MM.1S (cell line): ENCODE measurements around the gene ARHGAP8.

Experiments used
- DNase-seq: peaks from one replicate; pipeline ENCODE4 v3.0.0-alpha.2; 2015
- H2AFZ ChIP-seq: fragments of 300-600 bp; sonication (generic); 2 replicates; pipeline ENCODE4 v1.6.0; 2016; ENCODE audit warnings: antibody characterized with exemption, low read length
- H3F3A ChIP-seq: fragments of 300-600 bp; sonication (generic); 2 replicates; pipeline ENCODE4 v1.6.1; 2016; ENCODE audit warnings: mild to moderate bottlenecking, antibody characterized with exemption, low read length, moderate library complexity, mixed read lengths; ENCODE audit not compliant: insufficient read depth
- H3K27ac ChIP-seq: fragments of 300-600 bp; sonication (generic); 2 replicates; pipeline ENCODE4 v1.5.1; 2016; ENCODE audit warnings: mild to moderate bottlenecking, low read length
- H3K27me3 ChIP-seq: fragments of 300-600 bp; sonication (generic); replicated peaks from 2 replicates; pipeline ENCODE4 v1.6.0; 2016; ENCODE audit warnings: low read length; ENCODE audit not compliant: insufficient read depth
- H3K36me3 ChIP-seq: fragments of 300-600 bp; sonication (generic); replicated peaks from 2 replicates; pipeline ENCODE4 v1.6.1; 2016; ENCODE audit warnings: mild to moderate bottlenecking, low read length, mixed read lengths; ENCODE audit not compliant: insufficient read depth
- H3K4me1 ChIP-seq: fragments of 300-600 bp; sonication (generic); 2 replicates; pipeline ENCODE4 v1.6.1; 2016; ENCODE audit warnings: low read length, mixed read lengths
- H3K4me2 ChIP-seq: fragments of 300-600 bp; sonication (generic); 2 replicates; pipeline ENCODE4 v1.6.0; 2016; ENCODE audit warnings: low read depth, low read length
- H3K4me3 ChIP-seq: fragments of 300-600 bp; sonication (generic); 2 replicates; pipeline ENCODE4 v1.5.1; 2016; ENCODE audit warnings: low read length, mixed read lengths
- H3K79me2 ChIP-seq: fragments of 300-600 bp; sonication (generic); 2 replicates; pipeline ENCODE4 v1.6.1; 2016; ENCODE audit warnings: mixed run types, low read length, mixed read lengths
- H3K9ac ChIP-seq: fragments of 300-600 bp; sonication (generic); 2 replicates; pipeline ENCODE4 v1.6.1; 2016; ENCODE audit warnings: low read length, mixed read lengths
- H3K9me2 ChIP-seq: fragments of 300-600 bp; sonication (generic); replicated peaks from 2 replicates; pipeline ENCODE4 v1.6.1; 2016; ENCODE audit warnings: mild to moderate bottlenecking, low read length, mixed read lengths; ENCODE audit not compliant: insufficient read depth
- H3K9me3 ChIP-seq: fragments of 300-600 bp; sonication (generic); replicated peaks from 2 replicates; pipeline ENCODE4 v1.6.1; 2016; ENCODE audit warnings: mild to moderate bottlenecking, low read length, mixed read lengths; ENCODE audit not compliant: insufficient read depth
- H4K20me1 ChIP-seq: fragments of 300-600 bp; sonication (generic); 2 replicates; pipeline ENCODE4 v1.6.1; 2016; ENCODE audit warnings: mild to moderate bottlenecking, low read length, moderate library complexity, mixed read lengths; ENCODE audit not compliant: insufficient read depth
- EZH2 ChIP-seq: fragments of 300-600 bp; sonication (generic); optimal IDR thresholded peaks from 2 replicates; pipeline ENCODE3; 2017; ENCODE audit warnings: low read depth, mild to moderate bottlenecking, antibody characterized with exemption, low read length, mixed read lengths
- EZH2phosphoT487 ChIP-seq: fragments of 300-600 bp; sonication (generic); IDR thresholded peaks from 2 replicates; pipeline ENCODE4 v1.6.1; 2018; ENCODE audit warnings: antibody characterized with exemption, low read length
- TF ChIP-seq, protein P1 (sequence below): fragments of 300-600 bp; sonication (generic); IDR thresholded peaks from 2 replicates; pipeline ENCODE4 v1.5.1; 2016; ENCODE audit warnings: antibody characterized with exemption, low read length, mixed read lengths

The ARHGAP8 gene

DNA sequence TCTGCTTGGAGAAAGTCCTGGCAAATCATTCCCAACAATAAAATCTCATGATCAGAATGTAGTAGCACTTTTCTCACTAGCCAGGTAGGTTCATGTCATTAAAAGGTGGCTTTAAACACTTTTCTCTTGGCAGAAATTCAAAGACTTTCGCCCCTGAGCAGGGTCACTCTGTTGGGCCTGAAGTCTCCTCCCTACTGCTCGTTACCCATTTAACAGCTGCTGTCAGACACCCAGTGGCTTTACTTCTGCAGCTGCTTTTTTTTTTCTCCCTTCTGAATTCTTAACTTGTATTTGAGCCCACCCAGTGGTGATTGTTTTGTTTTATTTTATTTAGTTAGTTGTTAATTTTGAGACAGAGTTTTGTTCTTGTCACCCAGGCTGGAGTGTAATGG, 25.0 kb downstream of the ARHGAP8 start:
- no peak for DNase-seq
- no peaks in the 10 kb centered on the region for H3K79me2 ChIP-seq
- no peaks in the 10 kb centered on the region for H4K20me1 ChIP-seq
- no peaks in the 10 kb centered on the region for H3K4me1 ChIP-seq
- H3K36me3 ChIP-seq = no peaks in the 10 kb centered on the region
- peaks cover 76% of the 10 kb centered on the region for H3K27me3 ChIP-seq
- no peak overlapping the region for H2AFZ ChIP-seq
- H3K4me3 ChIP-seq = no peak overlapping the region
- H3K9ac ChIP-seq = no peak overlapping the region
- no peak overlapping the region for H3K4me2 ChIP-seq
- no peaks in the 10 kb centered on the region for H3K9me2 ChIP-seq
- H3K9me3 ChIP-seq = no peaks in the 10 kb centered on the region
- TF ChIP-seq, protein P1, sequence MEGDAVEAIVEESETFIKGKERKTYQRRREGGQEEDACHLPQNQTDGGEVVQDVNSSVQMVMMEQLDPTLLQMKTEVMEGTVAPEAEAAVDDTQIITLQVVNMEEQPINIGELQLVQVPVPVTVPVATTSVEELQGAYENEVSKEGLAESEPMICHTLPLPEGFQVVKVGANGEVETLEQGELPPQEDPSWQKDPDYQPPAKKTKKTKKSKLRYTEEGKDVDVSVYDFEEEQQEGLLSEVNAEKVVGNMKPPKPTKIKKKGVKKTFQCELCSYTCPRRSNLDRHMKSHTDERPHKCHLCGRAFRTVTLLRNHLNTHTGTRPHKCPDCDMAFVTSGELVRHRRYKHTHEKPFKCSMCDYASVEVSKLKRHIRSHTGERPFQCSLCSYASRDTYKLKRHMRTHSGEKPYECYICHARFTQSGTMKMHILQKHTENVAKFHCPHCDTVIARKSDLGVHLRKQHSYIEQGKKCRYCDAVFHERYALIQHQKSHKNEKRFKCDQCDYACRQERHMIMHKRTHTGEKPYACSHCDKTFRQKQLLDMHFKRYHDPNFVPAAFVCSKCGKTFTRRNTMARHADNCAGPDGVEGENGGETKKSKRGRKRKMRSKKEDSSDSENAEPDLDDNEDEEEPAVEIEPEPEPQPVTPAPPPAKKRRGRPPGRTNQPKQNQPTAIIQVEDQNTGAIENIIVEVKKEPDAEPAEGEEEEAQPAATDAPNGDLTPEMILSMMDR = no peak
- no peak for TF ChIP-seq EZH2
- no peak for TF ChIP-seq EZH2phosphoT487
- no peaks in the 10 kb centered on the region for H3F3A ChIP-seq
- no peak overlapping the region for H3K27ac ChIP-seq

DNA sequence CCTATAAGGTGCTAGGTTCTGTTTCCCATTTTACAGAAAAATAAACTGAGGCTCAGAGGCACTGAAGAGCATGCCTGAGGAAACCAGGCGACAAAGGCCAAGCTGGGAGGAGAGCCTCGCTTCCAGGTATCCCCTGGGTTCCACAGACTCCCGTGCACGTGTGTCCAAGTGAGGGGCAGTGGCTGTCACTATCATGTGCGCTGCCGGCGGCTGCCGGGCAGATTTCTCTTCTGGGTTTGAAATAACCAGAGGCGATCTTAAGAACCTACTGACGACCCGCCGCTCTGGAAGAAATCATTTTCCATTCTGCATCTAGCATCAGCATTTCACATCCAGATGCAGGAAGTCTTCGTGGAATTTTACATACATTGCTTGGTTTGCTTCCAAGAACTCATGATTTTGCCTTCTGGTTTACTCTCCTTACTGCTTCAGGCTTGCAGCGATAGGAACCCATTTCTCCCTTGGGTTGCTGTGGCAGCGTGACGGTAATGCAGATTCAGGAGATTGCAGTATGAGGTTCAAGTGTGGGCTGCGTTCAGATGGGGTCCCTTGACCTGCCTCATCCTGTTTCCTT, 28.6 kb downstream of the ARHGAP8 start:
- H3K79me2 ChIP-seq = no peaks in the 10 kb centered on the region
- no peak for DNase-seq
- no peaks in the 10 kb centered on the region for H3K9me3 ChIP-seq
- no peaks in the 10 kb centered on the region for H3K9me2 ChIP-seq
- H3K36me3 ChIP-seq = no peaks in the 10 kb centered on the region
- H3K4me3 ChIP-seq = no peak overlapping the region
- H2AFZ ChIP-seq = no peak overlapping the region
- peaks cover 82% of the 10 kb centered on the region for H3K27me3 ChIP-seq
- TF ChIP-seq EZH2 (no peak), EZH2phosphoT487 (no peak)
- TF ChIP-seq, protein P1 = no peak
- H3K4me2 ChIP-seq = no peak overlapping the region
- no peaks in the 10 kb centered on the region for H3F3A ChIP-seq
- H3K9ac ChIP-seq = no peak overlapping the region
- H3K27ac ChIP-seq = no peak overlapping the region
- no peaks in the 10 kb centered on the region for H3K4me1 ChIP-seq
- H4K20me1 ChIP-seq = no peaks in the 10 kb centered on the region

DNA sequence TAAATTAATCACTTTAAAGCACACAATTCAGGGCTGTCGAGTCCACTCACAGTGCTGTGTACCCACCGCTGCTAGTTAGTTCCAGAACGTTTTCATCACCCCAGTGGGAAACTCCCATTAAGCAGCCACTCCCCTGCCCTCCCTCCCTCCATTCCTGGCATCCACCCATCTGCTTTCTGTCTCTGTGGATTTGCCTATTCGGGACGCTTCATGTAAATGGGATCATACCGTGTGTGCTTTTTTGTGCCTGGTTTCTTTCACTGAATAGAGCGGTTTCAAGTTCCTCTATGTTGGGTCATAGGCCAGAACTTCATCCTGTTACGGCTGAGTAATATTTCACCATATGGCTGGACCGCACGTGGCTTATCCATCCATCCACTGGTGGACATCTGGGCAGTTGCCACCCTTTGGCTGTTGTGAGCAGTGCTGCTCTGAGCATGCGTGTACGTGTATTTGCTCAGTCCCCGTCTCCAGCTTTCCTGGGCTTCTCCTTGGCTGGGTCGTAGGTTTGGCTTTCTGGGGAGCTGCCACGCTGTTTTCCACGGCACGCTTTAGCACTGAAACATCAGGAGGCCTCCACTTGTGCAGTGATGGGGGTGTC, 30.1 kb downstream of the ARHGAP8 start:
- Histone ChIP-seq H3K36me3 (no peaks in the 10 kb centered on the region), H3K79me2 (no peaks in the 10 kb centered on the region), H4K20me1 (no peaks in the 10 kb centered on the region), H3K4me2 (no peak overlapping the region), H3K4me3 (no peak overlapping the region), H3K9me3 (no peaks in the 10 kb centered on the region), H3F3A (no peaks in the 10 kb centered on the region), H3K4me1 (no peaks in the 10 kb centered on the region), H3K9me2 (no peaks in the 10 kb centered on the region), H3K27me3 (peaks cover 83% of the 10 kb centered on the region), H3K27ac (no peak overlapping the region), H3K9ac (no peak overlapping the region), H2AFZ (no peak overlapping the region)
- TF ChIP-seq, protein P1 = no peak
- no peak for TF ChIP-seq EZH2phosphoT487
- no peak for TF ChIP-seq EZH2
- DNase-seq = no peak
